ENCODE results near the gene CLTC.

DNA sequence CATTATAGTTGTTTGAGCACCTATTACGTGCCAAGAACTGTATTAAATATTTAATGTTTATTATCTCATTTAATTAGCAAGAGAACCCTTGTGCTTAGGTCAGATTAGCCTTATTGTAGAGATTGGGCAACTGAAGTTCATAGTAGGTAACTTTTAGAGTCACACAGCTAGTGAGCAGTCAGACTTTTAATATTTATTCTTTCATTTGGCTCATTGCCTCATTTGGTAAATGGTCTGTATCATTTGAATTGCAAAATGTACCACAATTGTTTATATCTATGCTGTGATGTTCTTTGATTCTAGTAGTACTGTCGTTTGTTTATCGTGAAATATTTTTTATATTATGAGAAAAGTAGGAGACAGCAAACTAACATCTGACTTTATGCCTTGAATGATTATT, 7.6 kb downstream of the CLTC start:
- TF ChIP-seq, protein P1, sequence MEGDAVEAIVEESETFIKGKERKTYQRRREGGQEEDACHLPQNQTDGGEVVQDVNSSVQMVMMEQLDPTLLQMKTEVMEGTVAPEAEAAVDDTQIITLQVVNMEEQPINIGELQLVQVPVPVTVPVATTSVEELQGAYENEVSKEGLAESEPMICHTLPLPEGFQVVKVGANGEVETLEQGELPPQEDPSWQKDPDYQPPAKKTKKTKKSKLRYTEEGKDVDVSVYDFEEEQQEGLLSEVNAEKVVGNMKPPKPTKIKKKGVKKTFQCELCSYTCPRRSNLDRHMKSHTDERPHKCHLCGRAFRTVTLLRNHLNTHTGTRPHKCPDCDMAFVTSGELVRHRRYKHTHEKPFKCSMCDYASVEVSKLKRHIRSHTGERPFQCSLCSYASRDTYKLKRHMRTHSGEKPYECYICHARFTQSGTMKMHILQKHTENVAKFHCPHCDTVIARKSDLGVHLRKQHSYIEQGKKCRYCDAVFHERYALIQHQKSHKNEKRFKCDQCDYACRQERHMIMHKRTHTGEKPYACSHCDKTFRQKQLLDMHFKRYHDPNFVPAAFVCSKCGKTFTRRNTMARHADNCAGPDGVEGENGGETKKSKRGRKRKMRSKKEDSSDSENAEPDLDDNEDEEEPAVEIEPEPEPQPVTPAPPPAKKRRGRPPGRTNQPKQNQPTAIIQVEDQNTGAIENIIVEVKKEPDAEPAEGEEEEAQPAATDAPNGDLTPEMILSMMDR (IDR thresholded peaks at IDR 0.05; ENCODE audit: borderline replicate concordance, extremely low read depth, low read length, poor library complexity, severe bottlenecking): no peak
- no peak for TF ChIP-seq EZH2 (IDR thresholded peaks at IDR 0.05; ENCODE audit: borderline replicate concordance, low read depth, low read length, severe bottlenecking)

All from DND-41 (cell line).